Ectodermal cell (in vitro differentiated cells): Measurements from ENCODE around the gene MRPL17.

ENCODE experiments used
- H3K27ac ChIP-seq: 2 replicates; pipeline ENCODE4 v1.7.0; 2013; ENCODE audit warnings: mild to moderate bottlenecking, low read depth, low read length; ENCODE audit not compliant: insufficient read depth, poor library complexity, severe bottlenecking
- H3K27me3 ChIP-seq: 2 replicates; pipeline ENCODE4 v1.7.0; 2013; ENCODE audit warnings: mild to moderate bottlenecking, low read length; ENCODE audit not compliant: insufficient read depth, control insufficient read depth, poor library complexity, severe bottlenecking
- H3K36me3 ChIP-seq: one replicate; pipeline ENCODE4 v1.7.0; 2013; ENCODE audit warnings: low read length; ENCODE audit not compliant: control insufficient read depth, insufficient read depth
- H3K4me1 ChIP-seq: one replicate; pipeline ENCODE4 v1.7.0; 2013; ENCODE audit warnings: low read length; ENCODE audit not compliant: control insufficient read depth, insufficient read depth
- H3K4me3 ChIP-seq: 2 replicates; pipeline ENCODE4 v1.7.0; 2013; ENCODE audit warnings: low read depth, low read length, control low read depth; ENCODE audit not compliant: insufficient read depth
- H3K9me3 ChIP-seq: 2 replicates; pipeline ENCODE4 v1.7.0; 2013; ENCODE audit warnings: mild to moderate bottlenecking, low read length, moderate library complexity; ENCODE audit not compliant: control insufficient read depth
- WGBS, 2 experiments: methylation state at CpG; one replicate each; pipeline ENCODE4 v1.1.7; 2013; ENCODE audit warnings: missing lambda C conversion rate in 2 of 2; 5-methylcytosine and 5-hydroxymethylcytosine counted together

The MRPL17 gene

GRCh38 chr11:6655790-6656583 lies 27.2 kb downstream of the MRPL17 start, which contains the start of gene DCHS1:
TSS of gene DCHS1 (minus strand) at chr11:6655809. CDS start at chr11:6641613, 14,196 bp downstream.
- peak within 1 kb of the TSS; percentile 51 for H3K4me3 ChIP-seq
- no peaks in the 10 kb centered on the region for H3K36me3 ChIP-seq
- peaks cover 37% of the 10 kb centered on the region for H3K27me3 ChIP-seq
- H3K9me3 ChIP-seq: no peaks in the 10 kb centered on the region
- WGBS, 2 experiments: 2% methylated on average over 29 to 43 of the region's 56 CpGs
- H3K4me1 ChIP-seq: peaks cover 13% of the 10 kb centered on the region
- H3K27ac ChIP-seq: no peak within 1 kb of the TSS

DNA sequence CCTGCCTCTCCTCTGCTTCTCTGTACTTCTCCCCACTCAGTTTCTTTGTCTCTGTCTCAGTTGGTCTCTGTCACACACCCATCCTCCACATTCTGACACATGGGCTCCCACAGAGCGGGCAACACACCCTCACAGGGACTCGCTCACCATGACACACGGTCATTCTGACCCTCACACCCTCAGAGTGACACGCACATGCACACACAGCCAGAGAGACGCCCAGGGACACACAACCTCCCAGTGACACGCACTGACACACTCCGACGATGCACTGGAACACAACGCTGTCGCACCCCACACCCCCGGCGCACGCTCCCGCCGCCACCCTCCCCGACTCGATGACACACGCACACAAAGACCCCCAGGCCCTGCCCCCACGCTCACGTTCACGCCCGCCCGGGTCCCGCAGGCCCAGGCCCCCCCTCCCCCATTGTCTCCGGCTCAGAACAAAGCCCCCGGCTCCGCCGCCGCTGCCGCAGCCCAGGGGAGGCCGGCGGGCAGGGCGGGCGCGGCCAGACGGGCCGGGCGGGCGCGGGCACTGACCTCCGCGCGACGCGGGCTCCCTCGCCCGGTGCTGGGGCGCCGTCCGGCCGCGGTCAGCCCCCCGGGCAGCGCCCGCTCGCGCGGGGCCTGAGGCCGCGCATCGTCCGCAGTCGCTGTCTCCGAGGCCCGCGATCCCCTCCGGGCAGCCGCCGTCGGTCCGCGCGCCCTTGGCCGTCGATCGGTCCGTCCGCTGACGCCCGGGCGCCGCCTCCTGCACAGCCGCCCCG lies 27.9 kb downstream of the MRPL17 start:
- peak overlapping the region; percentile 28 for H3K4me3 ChIP-seq
- peaks cover 37% of the 10 kb centered on the region for H3K27me3 ChIP-seq
- H3K9me3 ChIP-seq: no peaks in the 10 kb centered on the region
- 3% methylated on average over 80 to 82 of the region's 84 CpGs for WGBS, 2 experiments
- H3K4me1 ChIP-seq: peaks cover 13% of the 10 kb centered on the region
- H3K36me3 ChIP-seq: no peaks in the 10 kb centered on the region
- H3K27ac ChIP-seq: no peak overlapping the region

GRCh38 chr11:6654281-6655019 lies 28.7 kb downstream of the MRPL17 start:
- peaks cover 37% of the 10 kb centered on the region for H3K27me3 ChIP-seq
- no peaks in the 10 kb centered on the region for H3K9me3 ChIP-seq
- H3K27ac ChIP-seq: no peak overlapping the region
- H3K36me3 ChIP-seq: no peaks in the 10 kb centered on the region
- WGBS, 2 experiments: 72 to 74% methylated on average over 9 of the region's 9 CpGs
- peaks cover 13% of the 10 kb centered on the region for H3K4me1 ChIP-seq
- peak overlapping the region; percentile 28 for H3K4me3 ChIP-seq

- Histone ChIP-seq H3K4me3 (no peak overlapping the region), H3K27ac (no peak overlapping the region), H3K27me3 (peaks cover 37% of the 10 kb centered on the region), H3K9me3 (no peaks in the 10 kb centered on the region), H3K36me3 (no peaks in the 10 kb centered on the region), H3K4me1 (peaks cover 13% of the 10 kb centered on the region)
- 93% methylated on average over 2 of the region's 2 CpGs for WGBS, 2 experiments
Measured at GRCh38 chr11:6653656-6654055, 29.5 kb downstream of the MRPL17 start.

DNA sequence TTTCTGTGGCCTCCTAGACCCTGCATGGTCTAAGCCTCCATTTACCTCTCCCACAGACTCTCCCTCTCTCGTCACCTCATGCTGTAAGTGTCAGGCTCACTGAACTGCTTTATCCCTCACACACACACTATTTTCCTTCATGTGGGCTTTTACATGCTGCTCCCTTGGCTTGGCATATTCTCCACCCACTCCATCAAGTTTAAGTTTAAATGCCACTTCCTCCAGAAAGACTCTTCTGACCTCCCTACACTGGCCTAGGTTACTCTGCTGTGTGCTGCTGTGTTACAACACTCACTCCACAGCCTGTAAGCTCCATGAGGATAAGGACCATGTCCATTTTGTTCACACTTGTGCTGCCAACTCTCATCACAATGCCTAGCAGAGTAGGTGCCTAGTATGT lies 30.0 kb downstream of the MRPL17 start:
- Histone ChIP-seq H3K27me3 (peaks cover 37% of the 10 kb centered on the region), H3K4me3 (no peak overlapping the region), H3K9me3 (no peaks in the 10 kb centered on the region), H3K27ac (no peak overlapping the region), H3K36me3 (no peaks in the 10 kb centered on the region), H3K4me1 (peaks cover 13% of the 10 kb centered on the region)
- 86 to 89% methylated on average over 1 of the region's 1 CpG for WGBS, 2 experiments

DNA sequence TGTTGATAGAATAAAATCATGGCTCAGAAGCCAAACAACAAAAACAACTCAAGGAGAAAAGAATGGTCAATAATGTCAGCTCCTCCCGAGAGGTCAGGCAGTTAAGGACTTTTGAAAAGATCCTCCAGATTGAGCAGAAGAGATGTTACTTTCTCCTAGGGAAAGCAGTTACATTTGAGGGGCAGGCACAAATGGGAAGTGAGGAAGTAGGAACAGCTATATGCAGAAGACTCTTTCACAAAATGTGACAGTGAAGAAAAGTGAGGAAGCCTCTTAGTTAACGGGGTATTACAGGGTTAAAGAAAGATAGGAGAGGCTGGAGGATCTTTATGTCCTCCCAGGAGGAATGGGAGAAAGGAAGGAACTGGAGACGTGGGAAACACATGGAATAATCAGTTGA lies 31.0 kb downstream of the MRPL17 start:
- peaks cover 17% of the 10 kb centered on the region for H3K4me1 ChIP-seq
- no peak overlapping the region for H3K4me3 ChIP-seq
- H3K36me3 ChIP-seq: no peaks in the 10 kb centered on the region
- H3K27me3 ChIP-seq: peaks cover 31% of the 10 kb centered on the region
- H3K9me3 ChIP-seq: no peaks in the 10 kb centered on the region
- WGBS, 2 experiments: 77 to 89% methylated on average over 3 of the region's 3 CpGs
- no peak overlapping the region for H3K27ac ChIP-seq

DNA sequence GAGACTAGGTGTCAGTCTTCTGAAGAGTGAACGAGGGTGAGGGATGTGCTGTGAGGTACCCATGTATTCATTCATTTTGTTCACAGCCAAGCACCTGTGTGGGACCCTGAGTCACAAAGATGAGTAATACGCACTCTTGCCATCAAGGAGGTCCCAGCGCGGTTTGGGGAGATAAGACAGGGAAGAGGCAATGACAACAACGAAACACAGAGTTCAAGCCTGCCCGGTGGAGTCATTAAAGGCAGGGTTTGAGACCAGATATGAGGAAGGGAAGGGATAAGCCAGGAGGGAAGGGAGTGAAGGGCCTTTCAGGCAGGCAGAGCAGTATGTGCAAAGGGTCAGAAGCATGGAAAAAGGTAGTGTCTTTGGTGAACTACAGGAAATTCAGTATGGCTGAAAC lies 32.2 kb downstream of the MRPL17 start:
- Histone ChIP-seq H3K36me3 (no peaks in the 10 kb centered on the region), H3K4me3 (no peak overlapping the region), H3K27ac (no peak overlapping the region), H3K4me1 (peaks cover 12% of the 10 kb centered on the region), H3K9me3 (no peaks in the 10 kb centered on the region), H3K27me3 (peaks cover 19% of the 10 kb centered on the region)
- 89 to 90% methylated on average over 6 of the region's 6 CpGs for WGBS, 2 experiments

- no peak overlapping the region for H3K4me3 ChIP-seq
- no peaks in the 10 kb centered on the region for H3K36me3 ChIP-seq
- H3K4me1 ChIP-seq: peaks cover 12% of the 10 kb centered on the region
- H3K27me3 ChIP-seq: peaks cover 17% of the 10 kb centered on the region
- no peak overlapping the region for H3K27ac ChIP-seq
- no peaks in the 10 kb centered on the region for H3K9me3 ChIP-seq
Measured at GRCh38 chr11:6650104-6650503, 33.0 kb downstream of the MRPL17 start.

DNA sequence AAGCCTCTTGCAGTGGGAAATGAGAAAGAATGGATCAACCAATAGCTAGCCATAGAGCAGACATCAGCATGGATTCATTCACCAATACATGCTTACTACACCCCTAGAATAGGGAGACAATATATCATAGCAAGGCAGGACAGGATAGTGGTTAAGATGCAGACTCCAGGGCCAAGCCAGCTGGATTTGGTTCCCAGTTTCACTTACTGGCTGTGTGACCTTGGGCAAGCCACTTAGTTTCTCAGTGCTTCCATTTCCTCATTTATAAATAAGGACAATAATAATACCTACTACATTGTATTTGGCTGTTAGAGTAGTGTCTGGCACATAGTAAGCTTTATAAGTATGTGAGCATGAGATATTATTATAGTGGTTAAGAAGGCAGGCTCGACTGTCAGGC lies 34.6 kb downstream of the MRPL17 start:
- peaks cover 1% of the 10 kb centered on the region for H3K27me3 ChIP-seq
- H3K36me3 ChIP-seq: no peaks in the 10 kb centered on the region
- peaks cover 12% of the 10 kb centered on the region for H3K4me1 ChIP-seq
- no peak overlapping the region for H3K4me3 ChIP-seq
- no peaks in the 10 kb centered on the region for H3K9me3 ChIP-seq
- H3K27ac ChIP-seq: no peak overlapping the region
- WGBS, 2 experiments: 94% methylated on average over 1 of the region's 1 CpG

DNA sequence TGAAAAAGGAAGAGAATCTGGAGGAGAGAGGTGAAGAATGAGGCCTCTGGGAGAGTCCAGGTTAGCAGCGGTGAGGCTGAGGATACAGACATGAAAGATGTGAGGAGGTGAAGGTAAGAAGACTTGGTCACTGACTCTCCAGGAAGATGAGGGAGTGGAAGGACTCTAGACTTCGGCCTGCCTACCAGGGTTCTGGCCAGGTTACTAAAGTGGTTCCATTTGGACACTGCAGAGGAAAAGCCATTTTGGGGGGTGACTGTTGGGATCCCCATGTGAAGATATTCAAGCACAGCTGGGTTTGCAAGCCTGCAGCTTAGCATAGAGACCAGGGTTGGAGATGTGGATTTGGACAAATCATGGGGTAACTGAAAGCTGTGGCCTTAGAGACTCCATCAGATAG lies 35.3 kb downstream of the MRPL17 start:
- Histone ChIP-seq H3K27ac (no peak overlapping the region), H3K27me3 (no peaks in the 10 kb centered on the region), H3K4me3 (no peak overlapping the region)

More for the DNA sequence above, 35.3 kb downstream of the MRPL17 start:
- Histone ChIP-seq H3K9me3 (no peaks in the 10 kb centered on the region), H3K4me1 (peaks cover 12% of the 10 kb centered on the region), H3K36me3 (no peaks in the 10 kb centered on the region)
- 94 to 96% methylated on average over 2 of the region's 2 CpGs for WGBS, 2 experiments
